Fibroblast of mammary gland (primary cell): ENCODE data around the gene NPRL2.

Experiments
- DNase-seq: peaks from one replicate; pipeline ENCODE4 v3.0.0-alpha.2; 2010; ENCODE audit warnings: low read depth
- H3K4me3 ChIP-seq: 2 replicates; pipeline ENCODE4 v1.5.1; 2011; ENCODE audit warnings: low read depth, mild to moderate bottlenecking, low read length, moderate library complexity; ENCODE audit not compliant: control insufficient read depth
- CTCF ChIP-seq: conservative IDR thresholded peaks from 2 replicates; pipeline ENCODE4 v1.5.1; 2011; ENCODE audit warnings: low read depth, low read length, inconsistent platforms; ENCODE audit not compliant: control insufficient read depth, insufficient read depth

Gene NPRL2

GRCh38 chr3:50300681-50301254 lies 49.8 kb downstream of the NPRL2 start:
- H3K4me3 ChIP-seq, result no peak overlapping the region
- DNase-seq, result no peak
- no peak for TF ChIP-seq CTCF

GRCh38 chr3:50299929-50300680 lies 50.5 kb downstream of the NPRL2 start:
- TF ChIP-seq CTCF, result no peak
- peak overlapping the region; percentile 51 for H3K4me3 ChIP-seq
- DNase-seq, result peak; percentile 80

GRCh38 chr3:50299638-50299928 lies 51.0 kb downstream of the NPRL2 start:
- peak overlapping the region; percentile 51 for H3K4me3 ChIP-seq
- DNase-seq, result no peak
- no peak for TF ChIP-seq CTCF

GRCh38 chr3:50298836-50299637 lies 51.5 kb downstream of the NPRL2 start, which contains the start of the genes HYAL3 and NAA80:
Gene HYAL3, minus strand, starts transcription at chr3:50299405. Its CDS starts 3,803 bp downstream, at chr3:50295602.
Gene NAA80, minus strand, starts transcription at chr3:50299405. Its CDS starts 1,942 bp downstream, at chr3:50297463.
- peak within 1 kb of the TSS; percentile 86 for H3K4me3 ChIP-seq
- TF ChIP-seq CTCF, result peak; percentile 0
- peak; percentile 99 for DNase-seq

- no peak for DNase-seq
- peak; percentile 21 for TF ChIP-seq CTCF
- peak overlapping the region; percentile 86 for H3K4me3 ChIP-seq
Measured at GRCh38 chr3:50297896-50298725, 52.5 kb downstream of the NPRL2 start.

- no peak for DNase-seq
- TF ChIP-seq CTCF, result no peak
- no peak overlapping the region for H3K4me3 ChIP-seq
Measured at GRCh38 chr3:50297384-50297775, 53.2 kb downstream of the NPRL2 start.
